ENCODE data around the gene ACKR2. TPM values are rescaled to one million over a fixed set of nuclear protein-coding genes. Genes with fewer than 3 reads are reported as not detected.

Gene ACKR2
- total RNA-seq, 1 experiment from 2014 or later = not detected

DNA sequence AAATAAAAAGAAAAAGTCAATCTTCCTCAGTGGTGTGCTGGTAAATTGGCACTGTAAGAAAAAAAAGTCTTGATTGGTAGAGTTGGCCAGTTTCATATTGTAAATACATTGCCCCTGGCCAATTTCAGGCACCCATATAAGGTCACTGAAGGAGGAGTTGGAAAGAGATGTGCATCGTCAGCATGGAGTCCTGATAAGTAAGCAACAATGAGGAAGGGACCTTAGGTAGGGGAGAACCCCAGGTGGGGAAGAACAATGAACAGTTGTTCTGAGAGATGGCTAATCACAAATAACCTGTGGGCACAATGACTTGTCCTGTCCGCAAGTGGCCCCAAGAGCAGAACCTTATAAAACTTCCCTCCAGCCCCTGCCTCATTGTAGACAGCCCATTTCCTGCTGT, 75.1 kb downstream of the ACKR2 start:
- Mint-ChIP-seq H3K36me3 (ENCODE audit: insufficient read depth in 1 of 3, low read depth in 3 of 3) (no peaks in the 10 kb centered on the region; a peak in 2 of 7 replicates), H3K4me1 (peaks cover 38 to 41% of the 10 kb centered on the region in 2 experiments), H3K27ac (no peak overlapping the region; a peak in 1 of 7 replicates), H3K27me3 (ENCODE audit: low read depth) (peaks cover 2% of the 10 kb centered on the region; the same call in 1 of the 2 replicates), H3K9me3 (no peaks in the 10 kb centered on the region), H3K4me3 (no peak overlapping the region)
- no CpG with 5 or more reads among the region's 2 CpGs for WGBS (ENCODE audit: extremely low coverage, insufficient read length, low lambda C conversion rate)
- TF ChIP-seq, protein P1, sequence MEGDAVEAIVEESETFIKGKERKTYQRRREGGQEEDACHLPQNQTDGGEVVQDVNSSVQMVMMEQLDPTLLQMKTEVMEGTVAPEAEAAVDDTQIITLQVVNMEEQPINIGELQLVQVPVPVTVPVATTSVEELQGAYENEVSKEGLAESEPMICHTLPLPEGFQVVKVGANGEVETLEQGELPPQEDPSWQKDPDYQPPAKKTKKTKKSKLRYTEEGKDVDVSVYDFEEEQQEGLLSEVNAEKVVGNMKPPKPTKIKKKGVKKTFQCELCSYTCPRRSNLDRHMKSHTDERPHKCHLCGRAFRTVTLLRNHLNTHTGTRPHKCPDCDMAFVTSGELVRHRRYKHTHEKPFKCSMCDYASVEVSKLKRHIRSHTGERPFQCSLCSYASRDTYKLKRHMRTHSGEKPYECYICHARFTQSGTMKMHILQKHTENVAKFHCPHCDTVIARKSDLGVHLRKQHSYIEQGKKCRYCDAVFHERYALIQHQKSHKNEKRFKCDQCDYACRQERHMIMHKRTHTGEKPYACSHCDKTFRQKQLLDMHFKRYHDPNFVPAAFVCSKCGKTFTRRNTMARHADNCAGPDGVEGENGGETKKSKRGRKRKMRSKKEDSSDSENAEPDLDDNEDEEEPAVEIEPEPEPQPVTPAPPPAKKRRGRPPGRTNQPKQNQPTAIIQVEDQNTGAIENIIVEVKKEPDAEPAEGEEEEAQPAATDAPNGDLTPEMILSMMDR (conservative IDR thresholded peaks at IDR 0.05) = no peak
- Histone ChIP-seq H3K14ac (ENCODE audit: insufficient read depth, low read length) (no peak overlapping the region), H4K91ac (ENCODE audit: insufficient read length, low read depth, low read length) (no peak overlapping the region), H3K9me3 (ENCODE audit: control insufficient read depth, low read depth, low read length) (no peaks in the 10 kb centered on the region), H2AFZ (ENCODE audit: low read length) (no peak overlapping the region), H3K4ac (ENCODE audit: low read depth, low read length) (no peak overlapping the region), H2AK5ac (ENCODE audit: insufficient read length, low read length) (no peak overlapping the region), H4K5ac (ENCODE audit: insufficient read length, low read depth, low read length) (no peak overlapping the region), H4K8ac (replicated peaks; ENCODE audit: insufficient read length, low read depth, low read length) (no peak overlapping the region), H3K23ac (ENCODE audit: insufficient read length, low read depth, low read length) (no peak overlapping the region), H2BK15ac (ENCODE audit: low read depth, low read length) (no peak overlapping the region), H3K18ac (ENCODE audit: insufficient read length, low read depth, low read length) (no peak overlapping the region), H4K20me1 (ENCODE audit: control insufficient read depth, insufficient read depth, insufficient read length) (no peaks in the 10 kb centered on the region), H3K23me2 (ENCODE audit: insufficient read length, low read depth, low read length, poor library complexity, severe bottlenecking) (peaks cover 4% of the 10 kb centered on the region), H3K27me3 (ENCODE audit: insufficient read depth, low read length) (no peaks in the 10 kb centered on the region; the same call in 1 of the 2 replicates), H3K56ac (ENCODE audit: insufficient read length, low read depth, low read length) (no peak overlapping the region), H2BK5ac (ENCODE audit: insufficient read length, low read length) (no peak overlapping the region), H2BK20ac (ENCODE audit: low read depth, low read length, poor library complexity, severe bottlenecking) (no peak overlapping the region), H3K79me2 (ENCODE audit: insufficient read depth, low read length) (no peaks in the 10 kb centered on the region), H3K4me2 (ENCODE audit: insufficient read depth, insufficient read length, low read length) (no peak overlapping the region), H3T11ph (ENCODE audit: low read length) (no peak overlapping the region), H3K79me1 (ENCODE audit: insufficient read depth, low read depth, low read length, poor library complexity, severe bottlenecking) (no peaks in the 10 kb centered on the region), H2BK12ac (ENCODE audit: insufficient read length, low read depth, low read length) (no peak overlapping the region), H3K27ac (ENCODE audit: insufficient read length, low read depth, low read length) (no peak overlapping the region), H2BK120ac (ENCODE audit: low read depth, low read length, poor library complexity, severe bottlenecking) (no peak overlapping the region), H3K9ac (ENCODE audit: extremely low read depth, insufficient read length, low read length) (no peak overlapping the region), H3K4me1 (ENCODE audit: insufficient read depth, low read length) (peaks cover 6% of the 10 kb centered on the region; the same call in 1 of the 2 replicates)
- DNase-seq = no peak
